Measurements from ENCODE around the gene SRPK1. TPM values are rescaled to one million over a fixed set of nuclear protein-coding genes. Genes with fewer than 3 reads are reported as not detected.

The SRPK1 gene
- total and polyA plus RNA-seq, 2 of the 13 experiments (the other 11 are each of a cell fraction or from before 2014, with no cell fraction given), result 56.4 to 142 TPM

- no peak for TF ChIP-seq ZNF556 (CRISPR knock-in tag; IDR thresholded peaks at IDR 0.05; ENCODE audit: borderline replicate concordance)
- no peak for TF ChIP-seq ZNF546 (CRISPR knock-in tag; conservative IDR thresholded peaks at IDR 0.05)
- TF ChIP-seq ZNF296 (CRISPR knock-in tag; conservative IDR thresholded peaks at IDR 0.05), result no peak
- TF ChIP-seq ZNF292 (CRISPR knock-in tag; IDR thresholded peaks at IDR 0.05; ENCODE audit: borderline replicate concordance, low read depth), result peak; percentile 64; the same call in 1 of the 2 replicates
- TF ChIP-seq IRX3 (CRISPR knock-in tag; IDR thresholded peaks at IDR 0.05; ENCODE audit: borderline replicate concordance, low read depth), result no peak
- 0 out of 2 replicates have a peak, but pooled peaks have one; percentile 33 for TF ChIP-seq ZNF670 (CRISPR knock-in tag; IDR thresholded peaks at IDR 0.05; ENCODE audit: borderline replicate concordance)
- no peak for TF ChIP-seq MLXIP (CRISPR knock-in tag; IDR thresholded peaks at IDR 0.05; ENCODE audit: borderline replicate concordance)
- TF ChIP-seq KDM6A (CRISPR knock-in tag; IDR thresholded peaks at IDR 0.05; ENCODE audit: low read depth), result 0 out of 2 replicates have a peak, but pooled peaks have one; percentile 19
- TF ChIP-seq ZNF441 (CRISPR knock-in tag; IDR thresholded peaks at IDR 0.05; ENCODE audit: borderline replicate concordance), result no peak
- 0 out of 2 replicates have a peak, but pooled peaks have one; percentile 38 for TF ChIP-seq CCDC6 (CRISPR knock-in tag; IDR thresholded peaks at IDR 0.05)
- peak; percentile 38; the same call in 1 of the 2 replicates for TF ChIP-seq SAP130 (CRISPR knock-in tag; IDR thresholded peaks at IDR 0.05; ENCODE audit: low read depth)
- TF ChIP-seq STAG1 (CRISPR knock-in tag; IDR thresholded peaks at IDR 0.05), result peak; percentile 9; the same call in 1 of the 2 replicates
- TF ChIP-seq SIX1 (CRISPR knock-in tag; IDR thresholded peaks at IDR 0.05; ENCODE audit: borderline replicate concordance), result peak; percentile 90; the same call in 1 of the 2 replicates
- peak; percentile 59; the same call in 1 of the 2 replicates for TF ChIP-seq BRF2 (CRISPR knock-in tag; IDR thresholded peaks at IDR 0.05)
- peak; percentile 17; the same call in 1 of the 2 replicates for TF ChIP-seq FOXA3 (CRISPR knock-in tag; IDR thresholded peaks at IDR 0.05)
- 0 out of 4 replicates have a peak, but pooled peaks of 1 of the 2 experiments have one; percentile 20 for TF ChIP-seq EP300 (IDR thresholded peaks at IDR 0.05; ENCODE audit: low read depth in 2 of 2, low read length in 2 of 2)
- TF ChIP-seq EP300 (CRISPR knock-in tag; IDR thresholded peaks at IDR 0.05; ENCODE audit: borderline replicate concordance), result no peak
- TF ChIP-seq CCAR2 (optimal IDR thresholded peaks at IDR 0.05; ENCODE audit: low read depth, low read length), result no peak
- TF ChIP-seq ZFX (CRISPR knock-in tag; IDR thresholded peaks at IDR 0.05; ENCODE audit: low read depth), result peak; percentile 55
- TF ChIP-seq PATZ1 (CRISPR knock-in tag; IDR thresholded peaks at IDR 0.05), result peak; percentile 56; the same call in 1 of the 2 replicates
- no peak for TF ChIP-seq ZXDC (CRISPR knock-in tag; IDR thresholded peaks at IDR 0.05)
Measured at GRCh38 chr6:35922139-35922554, 1.2 kb upstream of the SRPK1 start (continued).

Data from HepG2 (cell line).